Activated naive CD4-positive, alpha-beta T cell (primary cell): ENCODE measurements around the gene SLC5A7.

ENCODE experiments used
- DNase-seq, 4 experiments: peaks; one replicate each; lab custom pipeline; 2025; lab: John Stamatoyannopoulos, UW

Gene SLC5A7

DNA sequence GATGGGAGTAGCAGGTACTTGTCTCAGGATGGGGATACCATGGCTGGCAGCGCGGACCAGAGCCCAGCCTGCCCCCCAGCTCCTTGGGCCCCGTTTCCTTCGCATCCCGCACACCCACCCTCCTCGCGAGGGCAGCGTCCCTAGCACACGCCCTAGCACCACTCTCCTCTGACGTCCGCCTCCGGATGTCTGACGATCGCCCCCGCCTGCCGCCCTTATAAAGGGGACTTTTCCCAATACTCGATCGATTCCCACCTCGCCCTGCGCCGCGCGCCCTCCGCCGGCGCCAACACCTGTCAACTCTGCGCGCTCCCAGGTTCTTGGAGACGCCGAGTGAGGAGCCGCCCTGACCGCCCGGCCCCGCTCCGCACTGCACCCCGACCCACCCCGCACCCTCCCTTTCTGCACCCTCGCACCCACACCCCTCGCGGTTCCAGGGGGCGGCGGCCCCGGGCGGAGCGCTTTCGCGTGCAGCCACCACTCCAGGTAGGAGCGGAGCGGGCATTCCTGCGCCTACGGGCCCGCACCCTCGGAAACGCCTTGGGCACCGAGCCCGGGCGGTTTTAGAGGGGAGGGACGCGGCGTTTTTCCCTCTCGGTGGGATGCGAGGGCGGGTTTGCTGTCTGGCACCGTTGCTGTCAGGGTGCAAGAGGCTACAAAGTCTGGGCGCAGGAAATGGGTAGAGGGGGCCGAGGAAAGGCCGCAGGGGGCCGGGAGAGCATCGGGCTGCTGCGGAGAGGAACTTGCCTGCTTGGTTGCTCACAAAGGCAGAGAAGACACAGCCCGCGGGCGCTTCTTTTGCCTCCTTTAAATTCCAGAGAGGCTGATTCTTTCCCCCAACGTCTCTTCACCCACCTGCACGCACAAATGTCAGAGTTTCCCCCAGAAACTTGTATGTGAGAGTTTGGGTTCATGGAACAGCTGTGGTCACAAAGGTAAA, at the start of gene SLC5A7:
Gene SLC5A7, plus strand, starts transcription at position 247 of the 940 bp plus-strand sequence. CDS start 1,632 bp downstream, outside the sequence.
- DNase-seq = no peak

DNA sequence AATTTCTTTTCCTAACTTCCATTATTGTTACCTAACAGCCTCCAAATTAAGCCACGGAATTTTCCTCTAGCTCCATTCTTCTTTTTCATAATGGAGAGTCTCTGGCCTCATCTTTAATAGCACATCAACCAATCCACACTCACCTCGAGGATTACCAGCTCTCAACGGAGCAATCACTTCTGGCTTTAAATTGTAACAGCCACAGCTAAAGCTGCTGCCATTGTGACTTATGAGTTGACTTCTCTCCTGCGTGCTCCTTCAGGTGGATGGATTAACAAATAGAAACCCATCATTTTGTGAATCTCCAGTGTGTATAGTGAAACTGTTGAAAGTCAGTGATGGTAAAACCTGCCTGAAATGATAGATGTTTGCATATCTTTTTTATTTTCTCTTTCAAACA, 24.9 kb upstream of the SLC5A7 start:
- no peak for DNase-seq

DNA sequence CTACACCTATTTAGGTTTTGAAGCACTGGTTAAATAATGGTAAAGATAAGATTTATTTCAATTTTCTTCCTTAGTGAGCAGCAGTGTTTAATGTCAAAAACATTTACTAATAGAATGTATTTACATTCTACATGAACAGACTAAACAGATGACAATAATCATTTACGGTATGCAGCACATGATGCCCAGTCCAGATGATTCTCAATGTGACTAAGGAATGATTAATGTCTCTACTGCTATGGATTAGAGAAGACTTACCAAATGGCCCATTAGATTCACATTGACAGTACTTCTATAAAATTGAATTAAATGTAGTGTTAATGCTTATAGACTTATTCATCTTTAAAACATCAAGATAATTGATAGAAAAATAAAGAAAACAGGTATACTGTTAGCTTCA, 22.1 kb upstream of the SLC5A7 start:
- DNase-seq = no peak

DNA sequence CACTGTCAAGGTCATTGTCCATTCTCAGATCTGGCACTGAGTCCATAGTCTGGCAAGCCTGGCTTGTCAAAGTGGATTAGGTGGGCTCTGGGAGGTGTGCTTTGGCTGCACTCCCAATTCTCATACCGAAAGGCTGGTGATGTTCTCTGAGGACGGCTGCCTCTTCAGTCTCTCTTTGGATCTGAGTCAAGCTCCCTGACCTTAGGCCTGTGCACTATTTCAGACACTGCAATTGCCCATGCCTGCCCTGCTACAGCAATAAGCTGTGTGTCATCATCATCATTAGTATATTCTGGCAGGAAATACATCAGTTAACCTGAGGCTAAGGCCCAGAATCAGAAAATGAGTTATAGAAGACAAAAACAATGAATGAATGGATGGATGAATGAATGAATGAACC, 1.6 kb upstream of the SLC5A7 start:
- no peak for DNase-seq

DNA sequence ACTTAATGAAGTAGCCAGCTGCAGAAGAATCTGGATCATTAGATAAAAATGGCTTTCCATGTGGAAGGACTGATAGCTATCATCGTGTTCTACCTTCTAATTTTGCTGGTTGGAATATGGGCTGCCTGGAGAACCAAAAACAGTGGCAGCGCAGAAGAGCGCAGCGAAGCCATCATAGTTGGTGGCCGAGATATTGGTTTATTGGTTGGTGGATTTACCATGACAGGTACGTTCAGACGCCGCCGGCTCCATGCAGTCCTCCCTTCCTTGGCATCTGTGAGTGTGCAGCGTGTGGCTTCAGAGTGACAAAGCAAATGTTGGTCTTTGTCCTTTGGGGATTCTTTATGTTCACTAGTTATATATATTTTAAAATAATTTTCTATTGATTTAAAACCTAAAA, 1.8 kb downstream of the SLC5A7 start:
- no peak for DNase-seq

DNA sequence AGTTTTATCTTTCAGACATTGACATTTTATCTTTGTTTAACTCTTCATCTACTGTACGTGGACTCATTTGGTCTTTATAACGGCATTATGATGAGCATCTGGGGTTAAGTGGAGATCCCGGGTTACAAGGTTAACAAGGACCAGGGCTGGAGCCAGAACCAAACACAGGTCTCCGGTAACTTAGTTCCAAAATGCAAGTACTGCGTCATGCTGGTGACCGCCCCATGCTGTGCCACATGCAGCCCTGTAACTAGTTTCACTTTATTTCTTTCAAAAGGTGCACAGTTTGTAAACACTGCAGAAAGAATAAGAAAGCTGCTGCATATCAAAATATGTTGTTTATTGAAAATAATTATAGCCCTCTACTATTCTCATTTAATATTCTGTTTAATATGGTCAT, 3.1 kb downstream of the SLC5A7 start:
- DNase-seq = no peak

DNA sequence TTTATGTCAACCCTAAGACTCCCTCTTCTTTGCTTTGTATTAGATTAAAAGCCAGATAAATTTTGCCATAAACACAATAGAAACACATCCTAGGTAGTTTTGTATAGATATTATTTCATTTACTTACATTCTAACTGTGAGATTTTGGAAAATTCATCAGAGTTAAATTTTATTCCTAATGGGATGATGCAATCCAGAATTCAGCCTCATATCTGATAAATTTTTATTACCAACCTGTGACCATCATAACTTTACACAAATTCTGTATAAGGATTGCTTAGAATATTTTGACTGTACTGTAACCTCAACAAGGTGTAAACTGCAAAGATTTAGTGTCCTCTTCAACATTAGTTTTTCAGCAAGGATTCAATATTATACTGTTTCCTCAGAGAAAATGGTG, 4.4 kb downstream of the SLC5A7 start:
- no peak for DNase-seq

DNA sequence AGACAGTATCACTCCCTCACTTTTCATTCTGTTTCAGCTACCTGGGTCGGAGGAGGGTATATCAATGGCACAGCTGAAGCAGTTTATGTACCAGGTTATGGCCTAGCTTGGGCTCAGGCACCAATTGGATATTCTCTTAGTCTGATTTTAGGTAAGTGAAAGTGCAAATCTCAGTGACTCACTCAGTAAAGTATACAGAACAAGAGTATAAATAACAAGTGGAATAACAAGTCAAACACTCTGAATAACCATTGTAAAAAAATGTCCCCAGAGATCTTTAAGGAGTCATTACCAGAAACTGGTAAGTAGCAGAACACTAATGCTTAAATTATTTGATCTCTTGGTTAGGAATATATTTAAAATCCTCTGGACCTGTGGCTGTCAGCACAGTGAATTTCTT, 5.7 kb downstream of the SLC5A7 start:
- no peak for DNase-seq

DNA sequence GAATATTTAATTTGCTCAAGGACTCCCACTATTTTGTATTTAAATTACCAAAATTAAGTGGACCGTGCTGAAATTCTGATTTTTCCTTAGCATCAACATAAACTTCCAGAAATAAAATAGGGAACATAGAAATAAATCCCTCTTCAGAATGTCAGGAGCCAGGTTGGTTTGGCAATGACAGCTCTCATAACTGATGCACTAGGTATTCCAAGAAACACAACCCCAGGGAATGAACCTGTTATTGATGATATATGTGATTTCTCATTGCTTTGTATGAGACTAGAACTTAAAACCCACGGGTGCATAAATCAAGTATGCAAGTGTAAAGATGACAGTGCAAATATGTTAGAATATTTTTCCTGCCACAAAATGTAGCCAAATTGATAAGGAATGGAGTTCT, 12.8 kb downstream of the SLC5A7 start:
- DNase-seq = no peak

DNA sequence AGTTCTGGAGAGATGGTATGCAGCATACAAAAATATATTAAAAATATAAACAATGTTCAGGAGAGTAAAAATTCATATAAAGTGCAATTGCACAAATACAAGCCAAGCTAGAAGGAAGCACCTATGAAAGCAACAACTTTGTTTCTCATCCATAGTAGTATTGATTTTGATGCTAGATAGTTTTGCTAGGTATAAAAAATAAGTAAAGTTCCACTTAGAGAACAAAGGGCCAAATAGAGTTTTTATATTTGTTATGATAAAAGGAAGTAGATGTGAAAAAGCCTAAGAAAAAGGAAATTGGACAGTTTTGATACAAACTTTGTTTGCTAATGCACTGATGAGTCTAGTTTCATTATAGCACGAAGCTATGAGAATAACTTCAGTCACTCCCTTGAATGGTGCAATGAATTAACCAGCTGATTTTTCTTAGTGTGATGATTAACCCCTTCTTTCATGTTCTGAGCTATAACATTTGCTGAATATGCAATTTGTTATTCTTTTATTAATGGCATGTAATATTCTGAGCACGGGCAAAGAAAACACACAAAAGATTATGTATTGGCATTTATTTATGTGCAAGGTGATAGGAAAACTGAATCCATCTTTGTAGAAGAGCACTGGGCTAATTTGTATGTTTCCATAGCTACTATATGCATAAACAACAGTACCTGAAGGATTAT, 24.7 kb downstream of the SLC5A7 start:
- no peak for DNase-seq

DNA sequence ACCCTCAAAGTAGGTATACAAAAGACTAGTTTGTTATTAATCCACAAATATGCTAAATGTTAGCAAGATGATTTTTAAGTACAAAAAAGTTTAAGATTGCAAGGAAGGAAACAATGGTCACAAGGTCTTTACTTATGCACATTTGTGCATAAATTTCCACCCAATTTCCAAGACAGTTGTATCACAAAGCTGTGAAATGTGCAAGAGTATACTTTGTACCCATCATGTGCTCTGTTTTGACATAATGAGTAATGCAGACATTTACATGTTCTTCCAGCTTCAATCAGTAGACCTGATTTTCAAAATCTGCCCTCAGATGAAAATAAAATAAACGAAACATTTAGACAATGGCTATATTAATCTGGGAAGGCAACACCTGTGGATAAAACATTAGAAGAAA, 27.0 kb downstream of the SLC5A7 start:
- no peak for DNase-seq

DNA sequence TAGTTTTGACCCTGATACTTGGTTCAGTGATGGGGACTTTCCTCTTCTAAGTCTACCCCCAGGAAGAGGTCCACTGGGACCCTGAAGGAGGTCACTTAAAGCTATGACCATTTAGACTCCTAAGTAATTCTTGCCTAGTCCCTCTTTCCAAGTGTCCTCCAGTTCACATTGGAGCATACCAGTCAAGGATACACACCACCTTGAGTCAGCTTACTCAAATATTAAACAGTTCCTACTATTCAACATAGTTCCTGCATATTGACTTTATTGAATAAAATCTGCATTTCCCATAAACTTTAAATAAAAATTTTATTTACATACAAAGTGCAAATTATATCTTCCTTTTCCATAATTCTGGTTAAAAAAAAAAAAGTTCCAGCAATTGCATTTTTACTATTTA, 36.3 kb downstream of the SLC5A7 start:
- no peak for DNase-seq

DNA sequence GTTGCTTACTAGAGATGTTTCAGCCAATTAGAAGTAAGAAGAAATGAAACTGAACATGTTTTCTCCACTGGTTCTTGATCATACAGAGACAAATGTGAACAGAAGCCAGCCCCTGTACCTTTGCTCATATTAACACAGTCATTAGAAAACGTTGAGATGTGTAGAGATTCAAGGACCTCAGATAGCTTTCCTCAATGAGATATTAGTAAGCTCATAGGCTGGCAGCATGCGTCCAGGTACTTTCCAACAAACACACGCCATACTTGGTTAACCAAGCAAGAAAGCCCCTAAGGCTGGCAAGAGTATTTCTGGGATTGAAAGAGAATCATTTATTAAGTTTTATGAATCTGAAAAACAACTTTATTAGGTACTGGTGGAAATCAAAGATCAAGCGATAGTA, 37.5 kb downstream of the SLC5A7 start:
- no peak for DNase-seq

DNA sequence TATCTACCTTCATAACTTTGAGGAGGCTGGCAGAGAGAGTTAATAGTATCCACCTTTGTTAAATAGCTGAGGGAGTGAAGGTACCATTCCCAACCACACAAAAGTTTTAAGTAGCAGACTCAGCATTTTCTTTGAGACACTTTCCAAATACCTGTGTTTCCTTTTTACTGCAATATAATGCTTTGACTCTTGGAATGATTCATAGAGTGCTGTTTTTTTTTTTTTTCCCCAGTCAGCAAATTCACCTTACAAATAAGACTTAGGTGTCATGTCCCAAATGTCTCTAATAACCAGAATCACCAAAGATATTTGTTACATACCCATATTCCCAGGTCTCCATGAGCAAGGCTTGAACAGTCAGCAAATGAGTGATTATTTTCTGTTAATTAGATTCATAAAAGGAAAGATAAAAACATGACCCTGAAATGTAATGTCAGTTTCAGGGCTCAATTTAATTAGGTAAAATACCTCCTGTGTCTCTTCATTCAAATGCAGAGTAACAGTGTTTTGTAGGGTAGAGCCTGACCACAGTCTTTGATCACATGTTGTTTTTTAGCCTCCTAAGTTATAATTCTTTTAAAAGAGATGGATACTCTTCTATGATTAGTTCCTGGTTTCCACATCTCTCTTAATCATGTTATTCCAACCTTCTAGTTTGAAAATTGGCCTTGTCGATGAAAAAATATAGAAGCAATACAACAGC, 39.9 kb downstream of the SLC5A7 start:
- no peak for DNase-seq

DNA sequence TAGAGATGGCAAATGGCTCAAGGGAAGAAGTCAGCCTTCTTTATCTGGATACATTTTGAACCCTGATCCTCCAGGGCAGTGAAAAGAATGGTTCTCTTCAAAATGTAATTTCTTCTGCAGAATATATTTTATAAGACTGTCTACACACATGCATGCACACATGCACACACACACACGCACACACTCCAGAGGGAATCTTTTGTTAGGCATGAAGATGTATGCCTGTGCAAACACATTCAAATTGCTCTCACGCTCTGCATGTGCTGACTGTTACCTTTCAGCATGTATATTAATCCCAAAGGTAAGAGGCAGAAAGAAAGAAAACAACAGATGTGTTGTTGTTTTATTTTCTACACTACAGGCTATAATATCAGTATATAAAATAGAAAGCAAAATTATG, 43.2 kb downstream of the SLC5A7 start:
- no peak for DNase-seq

DNA sequence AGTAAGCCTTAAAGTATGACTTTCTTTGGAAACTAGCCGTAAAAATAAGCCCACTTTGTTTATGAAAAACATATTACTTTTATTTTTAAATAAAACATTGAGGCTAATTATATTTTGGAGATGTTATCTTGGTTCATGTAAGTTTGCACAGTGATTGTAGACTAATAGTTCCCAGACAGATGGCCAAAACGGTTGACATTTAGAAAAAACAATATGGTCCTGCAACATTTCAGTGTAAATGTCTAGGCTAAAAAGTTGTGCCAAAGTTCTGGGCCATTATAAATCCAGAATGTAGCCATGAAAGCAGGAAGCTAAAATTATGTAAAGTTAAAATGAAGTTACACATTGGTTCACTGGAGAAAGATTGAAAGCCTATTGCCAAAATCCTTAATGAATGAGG, 43.6 kb downstream of the SLC5A7 start:
- DNase-seq = no peak

DNA sequence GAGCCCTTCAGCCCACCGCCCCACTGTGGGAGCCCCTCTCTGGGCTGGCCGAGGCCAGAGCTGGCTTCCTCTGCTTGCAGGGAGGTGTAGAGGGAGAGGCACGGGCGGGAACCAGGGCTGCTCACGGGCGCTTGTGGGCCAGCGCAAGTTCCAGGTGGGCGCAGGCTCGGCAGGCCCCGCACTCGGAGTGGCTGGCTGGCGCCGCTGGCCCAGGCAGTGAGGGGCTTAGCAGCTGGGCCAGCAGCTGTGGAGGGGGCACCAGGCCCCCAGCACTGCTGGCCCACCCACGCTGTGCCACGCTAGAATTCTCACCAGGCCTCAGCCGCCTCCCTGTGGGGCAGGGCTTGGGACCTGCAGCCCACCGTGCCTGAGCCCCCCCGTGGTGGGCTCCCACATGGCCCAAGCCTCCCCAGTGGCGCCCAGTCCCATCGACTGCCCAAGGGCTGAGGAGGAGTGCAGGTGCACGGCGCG, 45.2 kb downstream of the SLC5A7 start:
- DNase-seq = no peak

DNA sequence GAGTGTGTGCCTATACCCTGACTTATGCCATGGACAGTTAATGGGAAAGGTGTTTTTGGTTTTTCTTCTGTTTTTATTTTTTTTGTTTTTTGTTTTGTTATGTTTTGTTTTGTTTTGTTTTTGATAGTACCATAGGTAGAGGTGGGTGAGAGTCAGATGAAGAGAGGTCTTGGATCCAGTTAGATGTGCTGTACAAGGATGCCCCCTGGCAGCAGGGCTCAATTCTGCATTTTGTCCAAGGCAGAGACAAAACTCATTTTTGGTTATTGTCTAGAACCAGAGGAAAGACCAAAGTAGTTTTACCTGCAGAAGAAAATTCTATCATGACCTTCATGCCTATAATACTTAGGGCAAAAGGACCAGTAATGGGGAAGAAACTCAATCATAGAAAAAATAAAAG, 48.5 kb downstream of the SLC5A7 start:
- no peak for DNase-seq

DNA sequence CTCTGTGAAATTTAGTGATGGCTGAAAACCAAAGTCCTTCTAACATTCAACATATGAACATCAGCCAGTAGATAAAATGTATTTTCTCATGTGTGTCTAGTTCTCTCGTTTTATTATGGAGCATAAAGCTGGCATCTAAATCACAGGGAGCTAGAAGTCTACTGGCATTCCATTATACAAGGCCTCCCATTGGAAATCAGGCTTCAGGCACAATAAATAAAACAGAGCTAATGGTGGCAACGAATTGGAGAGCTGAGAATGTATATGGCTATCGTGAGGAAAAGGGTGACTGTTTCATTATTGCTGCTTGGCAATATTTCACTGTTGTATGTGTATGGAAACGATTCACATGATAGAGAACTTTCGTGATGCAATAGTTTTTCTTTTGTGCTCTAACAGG, 62.4 kb downstream of the SLC5A7 start:
- DNase-seq = no peak

DNA sequence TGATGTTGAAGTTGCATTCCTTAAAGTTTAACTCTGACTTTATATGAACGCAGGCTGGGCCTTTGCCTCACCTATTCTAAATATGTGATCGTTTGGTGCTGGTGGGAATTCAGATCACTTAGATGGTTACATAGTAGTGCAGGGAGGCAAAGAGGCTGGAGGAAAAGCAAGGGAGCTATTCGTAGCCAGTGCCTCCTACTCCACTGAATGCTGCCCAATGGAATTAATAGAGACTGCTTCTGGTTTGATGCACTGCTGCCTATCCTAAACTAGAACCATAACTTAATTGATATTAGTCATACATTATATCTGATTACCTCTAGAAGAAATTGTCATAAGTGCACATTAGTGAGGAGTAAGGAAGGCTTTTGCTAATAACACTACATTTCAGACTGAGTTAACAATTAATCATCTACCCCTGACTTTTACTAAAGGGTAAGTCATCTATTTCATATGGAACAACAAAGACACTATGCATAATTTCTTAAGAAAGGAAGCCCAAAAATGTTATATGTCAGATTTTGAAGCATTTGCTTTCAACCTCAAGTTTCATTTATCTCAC, 72.3 kb downstream of the SLC5A7 start:
- no peak for DNase-seq

DNA sequence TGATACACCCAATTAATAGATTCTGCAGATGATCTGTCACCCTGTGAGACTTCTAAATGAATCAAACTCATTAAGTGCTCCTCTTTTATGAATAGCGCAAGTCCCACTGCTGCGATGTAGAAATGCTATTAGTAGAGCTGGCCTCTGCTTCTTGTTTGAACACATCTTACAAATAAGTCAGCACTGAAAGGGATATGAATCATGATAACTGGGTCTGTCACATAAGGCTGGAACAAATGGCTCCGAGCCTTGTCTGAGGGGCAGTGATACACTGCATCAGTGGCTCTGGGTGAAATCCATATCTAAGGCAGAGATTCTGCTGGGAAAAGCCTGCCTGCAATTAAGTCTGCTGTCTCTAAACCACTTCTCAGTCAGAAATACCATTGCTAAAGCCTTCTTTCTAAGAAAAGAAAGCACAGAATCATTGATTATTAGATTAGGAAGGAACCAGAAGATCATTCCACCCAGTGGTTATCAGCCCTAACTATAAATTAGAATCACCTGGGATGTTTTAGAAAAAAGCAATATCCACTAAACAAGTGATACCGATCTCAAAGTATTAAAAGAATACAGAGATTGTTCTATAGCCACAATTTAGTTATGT, 75.2 kb downstream of the SLC5A7 start:
- no peak for DNase-seq
